GM23338 (cell line): ENCODE data around the gene SLC22A4.
A peak's percentile ranks its signal among the peaks of the same experiment; 100 is the strongest.

ENCODE experiments used
- CREB1 ChIP-seq: fragments of 250-450 bp; sonication (Bioruptor Pico); IDR thresholded peaks from 2 replicates; pipeline ENCODE4 v1.5.0; 2020; ENCODE audit warnings: low read depth, mild to moderate bottlenecking, moderate library complexity
- EZH2 ChIP-seq: fragments of 200-600 bp; sonication (generic); IDR thresholded peaks from one replicate; pipeline ENCODE4 v1.8.0; 2017; ENCODE audit warnings: antibody characterized with exemption, mild to moderate bottlenecking, low read depth; ENCODE audit not compliant: unreplicated experiment
- EZH2phosphoT487 ChIP-seq: fragments of 200-600 bp; sonication (generic); IDR thresholded peaks from one replicate; pipeline ENCODE4 v1.8.1; 2018; ENCODE audit warnings: antibody characterized with exemption; ENCODE audit not compliant: unreplicated experiment
- JUNB ChIP-seq: IDR thresholded peaks from one replicate; pipeline ENCODE4 v1.6.1; 2016; ENCODE audit warnings: antibody characterized with exemption; ENCODE audit not compliant: unreplicated experiment
- NANOG ChIP-seq: IDR thresholded peaks from 2 replicates; pipeline ENCODE4 v1.6.1; 2016; ENCODE audit warnings: antibody characterized with exemption, borderline replicate concordance
- POLR2AphosphoS5 ChIP-seq: IDR thresholded peaks from 2 replicates; pipeline ENCODE4 v1.6.1; 2016; ENCODE audit warnings: antibody characterized with exemption, low read depth
- STAT1 ChIP-seq: IDR thresholded peaks from one replicate; pipeline ENCODE4 v1.6.1; 2016; ENCODE audit warnings: antibody characterized with exemption; ENCODE audit not compliant: unreplicated experiment
- ZNF114 ChIP-seq: fragments of 250-450 bp; sonication (Bioruptor Pico); IDR thresholded peaks from 2 replicates; pipeline ENCODE4 v1.5.0; 2020; ENCODE audit warnings: mild to moderate bottlenecking, moderate library complexity
- ZNF331 ChIP-seq: fragments of 250-450 bp; sonication (Bioruptor Pico); IDR thresholded peaks from 2 replicates; pipeline ENCODE4 v1.5.0; 2020; ENCODE audit warnings: low read depth, mild to moderate bottlenecking, moderate library complexity
- TF ChIP-seq, protein P1 (sequence below), 2 experiments: fragments of 200-600 bp in 1 of 2; sonication (generic) in 1 of 2; conservative IDR thresholded peaks; 2 replicates each; pipeline versions ENCODE4 v1.5.1 to v1.6.1; 2016 to 2017; ENCODE audit warnings: antibody characterized with exemption in 2 of 2, low read depth in 2 of 2, mild to moderate bottlenecking in 2 of 2, moderate library complexity in 1 of 2
- TF ChIP-seq, protein P2 (sequence below): IDR thresholded peaks from one replicate; pipeline ENCODE4 v1.6.1; 2018; ENCODE audit warnings: antibody characterized with exemption; ENCODE audit not compliant: unreplicated experiment
- TF ChIP-seq, protein P3 (sequence below): IDR thresholded peaks from 2 replicates; pipeline ENCODE4 v1.6.1; 2016; ENCODE audit warnings: antibody characterized with exemption
- TF ChIP-seq, protein P4 (sequence below): fragments of 250-450 bp; sonication (Bioruptor Pico); IDR thresholded peaks from 2 replicates; pipeline ENCODE4 v1.5.0; 2020; ENCODE audit warnings: mild to moderate bottlenecking, moderate library complexity

DNA sequence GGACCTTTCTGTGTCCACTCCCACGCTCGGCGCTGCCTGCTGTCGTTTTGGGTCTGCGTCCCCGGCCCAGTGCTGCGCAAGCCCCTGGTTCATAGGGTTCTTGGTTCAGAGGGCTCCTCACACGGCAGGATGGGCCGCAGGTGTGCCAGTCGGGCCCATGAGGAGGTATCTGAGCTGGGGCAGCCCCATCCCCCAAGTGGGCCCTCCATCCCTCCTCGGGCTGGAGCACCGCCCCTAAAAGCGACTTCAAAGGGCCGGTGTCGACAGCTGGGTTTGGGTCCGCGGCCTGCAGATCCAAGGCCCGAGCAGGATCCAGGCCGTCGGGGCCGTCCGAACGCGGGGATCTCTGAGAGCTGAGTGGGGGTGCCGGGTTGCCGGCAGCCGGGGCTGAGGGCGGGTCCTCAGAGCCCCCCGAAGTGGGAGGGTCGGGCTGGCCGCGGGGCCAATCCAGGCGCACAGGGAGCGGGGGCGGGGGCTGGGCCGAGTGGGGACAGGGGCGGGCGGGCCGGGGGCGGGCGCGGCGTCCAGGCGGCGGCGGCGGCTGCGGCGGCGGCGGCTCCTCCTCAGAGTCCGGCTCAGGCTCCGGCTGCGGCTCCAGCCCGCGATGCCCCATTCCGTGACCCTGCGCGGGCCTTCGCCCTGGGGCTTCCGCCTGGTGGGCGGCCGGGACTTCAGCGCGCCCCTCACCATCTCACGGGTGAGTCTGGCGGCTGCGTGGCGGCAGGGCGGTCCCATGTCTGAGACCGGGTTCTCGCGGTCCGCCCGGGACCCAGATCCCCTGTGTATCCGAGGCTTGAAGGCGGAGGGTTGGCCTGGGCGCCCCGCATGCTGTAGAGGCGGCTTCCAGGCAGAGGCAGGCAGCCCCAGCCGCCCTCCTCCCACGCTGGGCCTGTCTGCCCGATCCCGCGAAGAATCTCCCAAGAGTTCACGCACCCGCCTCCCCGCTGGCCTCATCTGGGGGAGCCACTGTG, 36.8 kb upstream of the SLC22A4 start, which contains the start of gene PDLIM4:
- TF ChIP-seq, protein P1, sequence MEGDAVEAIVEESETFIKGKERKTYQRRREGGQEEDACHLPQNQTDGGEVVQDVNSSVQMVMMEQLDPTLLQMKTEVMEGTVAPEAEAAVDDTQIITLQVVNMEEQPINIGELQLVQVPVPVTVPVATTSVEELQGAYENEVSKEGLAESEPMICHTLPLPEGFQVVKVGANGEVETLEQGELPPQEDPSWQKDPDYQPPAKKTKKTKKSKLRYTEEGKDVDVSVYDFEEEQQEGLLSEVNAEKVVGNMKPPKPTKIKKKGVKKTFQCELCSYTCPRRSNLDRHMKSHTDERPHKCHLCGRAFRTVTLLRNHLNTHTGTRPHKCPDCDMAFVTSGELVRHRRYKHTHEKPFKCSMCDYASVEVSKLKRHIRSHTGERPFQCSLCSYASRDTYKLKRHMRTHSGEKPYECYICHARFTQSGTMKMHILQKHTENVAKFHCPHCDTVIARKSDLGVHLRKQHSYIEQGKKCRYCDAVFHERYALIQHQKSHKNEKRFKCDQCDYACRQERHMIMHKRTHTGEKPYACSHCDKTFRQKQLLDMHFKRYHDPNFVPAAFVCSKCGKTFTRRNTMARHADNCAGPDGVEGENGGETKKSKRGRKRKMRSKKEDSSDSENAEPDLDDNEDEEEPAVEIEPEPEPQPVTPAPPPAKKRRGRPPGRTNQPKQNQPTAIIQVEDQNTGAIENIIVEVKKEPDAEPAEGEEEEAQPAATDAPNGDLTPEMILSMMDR (conservative IDR thresholded peaks at IDR 0.05; ENCODE audit: low read depth in 2 of 2) = no peak
- TF ChIP-seq, protein P2, sequence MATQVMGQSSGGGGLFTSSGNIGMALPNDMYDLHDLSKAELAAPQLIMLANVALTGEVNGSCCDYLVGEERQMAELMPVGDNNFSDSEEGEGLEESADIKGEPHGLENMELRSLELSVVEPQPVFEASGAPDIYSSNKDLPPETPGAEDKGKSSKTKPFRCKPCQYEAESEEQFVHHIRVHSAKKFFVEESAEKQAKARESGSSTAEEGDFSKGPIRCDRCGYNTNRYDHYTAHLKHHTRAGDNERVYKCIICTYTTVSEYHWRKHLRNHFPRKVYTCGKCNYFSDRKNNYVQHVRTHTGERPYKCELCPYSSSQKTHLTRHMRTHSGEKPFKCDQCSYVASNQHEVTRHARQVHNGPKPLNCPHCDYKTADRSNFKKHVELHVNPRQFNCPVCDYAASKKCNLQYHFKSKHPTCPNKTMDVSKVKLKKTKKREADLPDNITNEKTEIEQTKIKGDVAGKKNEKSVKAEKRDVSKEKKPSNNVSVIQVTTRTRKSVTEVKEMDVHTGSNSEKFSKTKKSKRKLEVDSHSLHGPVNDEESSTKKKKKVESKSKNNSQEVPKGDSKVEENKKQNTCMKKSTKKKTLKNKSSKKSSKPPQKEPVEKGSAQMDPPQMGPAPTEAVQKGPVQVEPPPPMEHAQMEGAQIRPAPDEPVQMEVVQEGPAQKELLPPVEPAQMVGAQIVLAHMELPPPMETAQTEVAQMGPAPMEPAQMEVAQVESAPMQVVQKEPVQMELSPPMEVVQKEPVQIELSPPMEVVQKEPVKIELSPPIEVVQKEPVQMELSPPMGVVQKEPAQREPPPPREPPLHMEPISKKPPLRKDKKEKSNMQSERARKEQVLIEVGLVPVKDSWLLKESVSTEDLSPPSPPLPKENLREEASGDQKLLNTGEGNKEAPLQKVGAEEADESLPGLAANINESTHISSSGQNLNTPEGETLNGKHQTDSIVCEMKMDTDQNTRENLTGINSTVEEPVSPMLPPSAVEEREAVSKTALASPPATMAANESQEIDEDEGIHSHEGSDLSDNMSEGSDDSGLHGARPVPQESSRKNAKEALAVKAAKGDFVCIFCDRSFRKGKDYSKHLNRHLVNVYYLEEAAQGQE = no peak
- TF ChIP-seq POLR2AphosphoS5 = peak; percentile 96
- no peak for TF ChIP-seq CREB1 (CRISPR knock-in tag)
- no peak for TF ChIP-seq EZH2phosphoT487
- TF ChIP-seq EZH2 = no peak
- no peak for TF ChIP-seq NANOG
- TF ChIP-seq JUNB = no peak
- TF ChIP-seq STAT1 = no peak
- TF ChIP-seq, protein P3, sequence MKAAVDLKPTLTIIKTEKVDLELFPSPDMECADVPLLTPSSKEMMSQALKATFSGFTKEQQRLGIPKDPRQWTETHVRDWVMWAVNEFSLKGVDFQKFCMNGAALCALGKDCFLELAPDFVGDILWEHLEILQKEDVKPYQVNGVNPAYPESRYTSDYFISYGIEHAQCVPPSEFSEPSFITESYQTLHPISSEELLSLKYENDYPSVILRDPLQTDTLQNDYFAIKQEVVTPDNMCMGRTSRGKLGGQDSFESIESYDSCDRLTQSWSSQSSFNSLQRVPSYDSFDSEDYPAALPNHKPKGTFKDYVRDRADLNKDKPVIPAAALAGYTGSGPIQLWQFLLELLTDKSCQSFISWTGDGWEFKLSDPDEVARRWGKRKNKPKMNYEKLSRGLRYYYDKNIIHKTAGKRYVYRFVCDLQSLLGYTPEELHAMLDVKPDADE = no peak
- TF ChIP-seq ZNF331 (CRISPR knock-in tag) = no peak
- TF ChIP-seq ZNF114 (CRISPR knock-in tag) = no peak
- TF ChIP-seq, protein P4, sequence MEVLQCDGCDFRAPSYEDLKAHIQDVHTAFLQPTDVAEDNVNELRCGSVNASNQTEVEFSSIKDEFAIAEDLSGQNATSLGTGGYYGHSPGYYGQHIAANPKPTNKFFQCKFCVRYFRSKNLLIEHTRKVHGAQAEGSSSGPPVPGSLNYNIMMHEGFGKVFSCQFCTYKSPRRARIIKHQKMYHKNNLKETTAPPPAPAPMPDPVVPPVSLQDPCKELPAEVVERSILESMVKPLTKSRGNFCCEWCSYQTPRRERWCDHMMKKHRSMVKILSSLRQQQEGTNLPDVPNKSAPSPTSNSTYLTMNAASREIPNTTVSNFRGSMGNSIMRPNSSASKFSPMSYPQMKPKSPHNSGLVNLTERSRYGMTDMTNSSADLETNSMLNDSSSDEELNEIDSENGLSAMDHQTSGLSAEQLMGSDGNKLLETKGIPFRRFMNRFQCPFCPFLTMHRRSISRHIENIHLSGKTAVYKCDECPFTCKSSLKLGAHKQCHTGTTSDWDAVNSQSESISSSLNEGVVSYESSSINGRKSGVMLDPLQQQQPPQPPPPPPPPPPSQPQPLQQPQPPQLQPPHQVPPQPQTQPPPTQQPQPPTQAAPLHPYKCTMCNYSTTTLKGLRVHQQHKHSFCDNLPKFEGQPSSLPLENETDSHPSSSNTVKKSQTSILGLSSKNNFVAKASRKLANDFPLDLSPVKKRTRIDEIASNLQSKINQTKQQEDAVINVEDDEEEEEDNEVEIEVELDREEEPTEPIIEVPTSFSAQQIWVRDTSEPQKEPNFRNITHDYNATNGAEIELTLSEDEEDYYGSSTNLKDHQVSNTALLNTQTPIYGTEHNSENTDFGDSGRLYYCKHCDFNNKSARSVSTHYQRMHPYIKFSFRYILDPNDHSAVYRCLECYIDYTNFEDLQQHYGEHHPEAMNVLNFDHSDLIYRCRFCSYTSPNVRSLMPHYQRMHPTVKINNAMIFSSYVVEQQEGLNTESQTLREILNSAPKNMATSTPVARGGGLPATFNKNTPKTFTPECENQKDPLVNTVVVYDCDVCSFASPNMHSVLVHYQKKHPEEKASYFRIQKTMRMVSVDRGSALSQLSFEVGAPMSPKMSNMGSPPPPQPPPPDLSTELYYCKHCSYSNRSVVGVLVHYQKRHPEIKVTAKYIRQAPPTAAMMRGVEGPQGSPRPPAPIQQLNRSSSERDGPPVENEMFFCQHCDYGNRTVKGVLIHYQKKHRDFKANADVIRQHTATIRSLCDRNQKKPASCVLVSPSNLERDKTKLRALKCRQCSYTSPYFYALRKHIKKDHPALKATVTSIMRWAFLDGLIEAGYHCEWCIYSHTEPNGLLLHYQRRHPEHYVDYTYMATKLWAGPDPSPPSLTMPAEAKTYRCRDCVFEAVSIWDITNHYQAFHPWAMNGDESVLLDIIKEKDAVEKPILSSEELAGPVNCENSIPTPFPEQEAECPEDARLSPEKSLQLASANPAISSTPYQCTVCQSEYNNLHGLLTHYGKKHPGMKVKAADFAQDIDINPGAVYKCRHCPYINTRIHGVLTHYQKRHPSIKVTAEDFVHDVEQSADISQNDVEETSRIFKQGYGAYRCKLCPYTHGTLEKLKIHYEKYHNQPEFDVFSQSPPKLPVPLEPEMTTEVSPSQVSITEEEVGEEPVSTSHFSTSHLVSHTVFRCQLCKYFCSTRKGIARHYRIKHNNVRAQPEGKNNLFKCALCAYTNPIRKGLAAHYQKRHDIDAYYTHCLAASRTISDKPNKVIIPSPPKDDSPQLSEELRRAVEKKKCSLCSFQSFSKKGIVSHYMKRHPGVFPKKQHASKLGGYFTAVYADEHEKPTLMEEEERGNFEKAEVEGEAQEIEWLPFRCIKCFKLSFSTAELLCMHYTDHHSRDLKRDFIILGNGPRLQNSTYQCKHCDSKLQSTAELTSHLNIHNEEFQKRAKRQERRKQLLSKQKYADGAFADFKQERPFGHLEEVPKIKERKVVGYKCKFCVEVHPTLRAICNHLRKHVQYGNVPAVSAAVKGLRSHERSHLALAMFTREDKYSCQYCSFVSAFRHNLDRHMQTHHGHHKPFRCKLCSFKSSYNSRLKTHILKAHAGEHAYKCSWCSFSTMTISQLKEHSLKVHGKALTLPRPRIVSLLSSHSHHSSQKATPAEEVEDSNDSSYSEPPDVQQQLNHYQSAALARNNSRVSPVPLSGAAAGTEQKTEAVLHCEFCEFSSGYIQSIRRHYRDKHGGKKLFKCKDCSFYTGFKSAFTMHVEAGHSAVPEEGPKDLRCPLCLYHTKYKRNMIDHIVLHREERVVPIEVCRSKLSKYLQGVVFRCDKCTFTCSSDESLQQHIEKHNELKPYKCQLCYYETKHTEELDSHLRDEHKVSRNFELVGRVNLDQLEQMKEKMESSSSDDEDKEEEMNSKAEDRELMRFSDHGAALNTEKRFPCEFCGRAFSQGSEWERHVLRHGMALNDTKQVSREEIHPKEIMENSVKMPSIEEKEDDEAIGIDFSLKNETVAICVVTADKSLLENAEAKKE (CRISPR knock-in tag) = no peak
